HG03175 (cell line): ENCODE results near the gene ESYT2.
"Not testable (repeated sequence)": the region's sequence is repeated elsewhere in the genome, so short reads cannot be mapped to it uniquely, and the experiment has no call there.

Source experiments
- ATAC-seq: cut with Tn5 transposase; IDR thresholded peaks from one replicate; pipeline ENCODE4 v1.9.1; 2021; ENCODE audit warnings: mild to moderate bottlenecking, moderate library complexity; ENCODE audit not compliant: unreplicated experiment

ESYT2 gene

DNA sequence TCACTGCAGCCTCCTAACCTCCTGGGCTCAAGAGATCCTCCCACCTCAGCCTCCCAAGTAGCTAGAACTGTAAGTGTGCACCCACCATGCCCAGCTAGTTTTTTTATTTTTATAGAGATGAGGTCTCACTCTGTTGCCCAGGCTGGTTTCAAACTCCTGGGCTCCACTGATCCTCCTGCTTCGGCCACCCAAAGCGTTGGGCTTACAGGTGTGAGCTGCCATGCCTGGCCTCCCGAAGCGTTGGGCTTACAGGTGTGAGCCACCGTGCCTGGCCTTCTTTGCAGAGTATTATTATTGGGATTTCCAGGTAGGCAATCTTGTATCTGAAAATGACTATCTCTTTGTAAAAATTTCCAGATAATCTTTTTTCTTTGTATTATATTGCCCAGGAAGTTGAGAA is 101.6 kb downstream of the ESYT2 start:
- ATAC-seq: no peak

GRCh38 chr7:158726277-158726807 is 103.0 kb downstream of the ESYT2 start:
- no peak for ATAC-seq

GRCh38 chr7:158725506-158725800 is 103.9 kb downstream of the ESYT2 start:
- ATAC-seq: no peak

- no peak for ATAC-seq
Measured at GRCh38 chr7:158724658-158725505, 104.4 kb downstream of the ESYT2 start.

DNA sequence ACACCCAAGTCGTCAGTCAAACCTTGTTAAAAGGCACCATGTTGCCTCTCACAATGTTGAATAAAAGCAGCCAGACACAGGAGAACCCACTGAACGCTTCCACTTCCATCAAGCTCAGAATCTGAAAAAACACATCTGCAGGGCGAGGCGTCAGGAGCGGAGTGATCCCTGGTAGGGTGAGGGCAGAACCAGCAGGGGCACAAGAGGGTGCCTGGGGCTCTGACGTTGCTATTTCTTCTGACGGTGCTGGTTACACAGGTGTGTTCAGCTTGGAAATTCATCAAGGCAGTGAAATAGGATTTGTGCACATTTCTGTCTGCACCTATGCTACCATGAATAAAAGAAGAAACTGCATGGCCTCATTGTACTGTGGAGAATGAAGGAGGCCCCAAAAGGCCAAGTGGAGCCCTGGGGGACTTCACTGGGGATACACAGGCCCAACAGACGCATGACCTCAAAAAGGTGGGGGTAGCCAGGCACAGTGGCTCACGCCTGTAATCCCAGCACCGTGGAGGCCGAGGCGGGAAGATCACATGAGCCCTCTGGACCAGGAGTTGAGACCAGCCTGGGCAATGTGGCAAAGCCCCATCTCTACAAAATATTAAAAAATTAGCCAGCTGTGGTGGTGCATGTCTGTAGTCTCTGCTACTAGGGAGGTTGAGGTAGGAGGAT is 105.5 kb downstream of the ESYT2 start:
- ATAC-seq: no peak

DNA sequence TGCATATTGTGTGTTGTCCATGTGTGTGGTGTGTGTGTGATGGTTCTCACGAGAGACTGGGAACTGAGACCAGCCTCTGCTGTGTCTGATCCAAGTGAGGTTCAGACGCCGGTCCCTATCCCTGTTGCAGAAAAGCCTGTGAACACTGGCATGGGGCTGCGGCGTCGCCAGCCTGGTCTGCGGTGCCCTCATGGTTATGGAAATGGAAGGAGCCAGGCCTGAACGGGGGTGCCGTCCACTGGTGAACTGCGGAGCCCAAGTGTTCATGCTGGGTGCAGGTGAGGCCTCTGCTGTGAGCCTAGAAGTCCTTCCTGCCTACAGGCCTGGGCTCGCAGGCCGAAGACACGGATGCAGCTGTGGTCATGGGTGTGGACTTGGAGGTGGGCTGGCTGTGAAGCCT is 106.0 kb downstream of the ESYT2 start:
- ATAC-seq: no peak

DNA sequence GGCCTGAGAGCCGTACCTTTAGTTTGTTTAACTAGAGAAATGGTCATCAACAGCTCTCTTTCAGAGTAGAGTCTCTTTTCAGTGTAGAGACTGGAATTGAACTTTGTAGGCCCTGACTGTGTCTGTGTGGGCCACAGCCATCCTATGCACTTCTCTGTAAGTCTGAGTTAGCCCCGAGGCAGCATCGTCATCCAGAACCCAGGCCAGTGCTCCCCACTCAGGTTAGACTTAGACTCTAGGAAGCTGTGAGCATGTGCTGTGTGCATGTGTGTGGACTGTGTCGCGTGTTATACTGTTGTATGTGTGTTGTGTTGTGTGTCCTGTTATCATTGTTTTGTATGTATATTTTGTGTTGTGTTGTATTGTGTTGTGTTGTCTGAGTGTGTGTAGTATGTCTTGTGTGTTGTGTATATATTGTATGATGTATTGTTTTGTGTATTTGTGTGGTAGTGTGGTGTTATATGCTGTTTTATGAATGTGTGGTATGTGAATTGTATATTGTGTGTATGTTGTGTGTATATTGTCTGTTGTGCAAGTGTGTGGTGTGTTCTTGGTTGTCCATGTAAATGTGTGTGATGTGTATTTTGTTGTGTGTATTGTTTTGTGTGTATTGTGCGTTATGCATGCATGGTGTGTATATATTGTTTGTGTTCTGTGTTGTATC is 106.6 kb downstream of the ESYT2 start:
- ATAC-seq: no peak

DNA sequence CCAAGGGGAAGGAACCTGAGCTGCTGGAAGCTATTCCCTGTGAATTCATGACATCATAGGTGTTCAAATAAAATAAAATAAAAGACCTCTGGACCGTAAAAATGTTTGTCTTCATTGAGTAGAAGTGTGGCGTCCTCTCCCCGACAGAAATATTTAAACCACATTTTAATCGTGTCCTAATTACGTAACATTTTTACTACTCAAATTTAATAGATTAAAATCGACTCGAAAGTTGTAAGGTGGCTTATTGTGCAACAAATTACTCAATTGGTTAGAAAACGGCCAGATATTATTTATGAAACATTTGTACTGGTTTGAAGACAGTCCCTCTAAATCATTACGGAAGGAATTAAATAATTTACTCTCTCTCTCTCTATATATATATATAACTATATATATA is 109.2 kb downstream of the ESYT2 start:
- ATAC-seq: no peak

- no peak for ATAC-seq
Measured at GRCh38 chr7:158716802-158717201, 112.5 kb downstream of the ESYT2 start.

- ATAC-seq: peak; percentile 77
Measured at GRCh38 chr7:158710651-158711102, 118.6 kb downstream of the ESYT2 start.

DNA sequence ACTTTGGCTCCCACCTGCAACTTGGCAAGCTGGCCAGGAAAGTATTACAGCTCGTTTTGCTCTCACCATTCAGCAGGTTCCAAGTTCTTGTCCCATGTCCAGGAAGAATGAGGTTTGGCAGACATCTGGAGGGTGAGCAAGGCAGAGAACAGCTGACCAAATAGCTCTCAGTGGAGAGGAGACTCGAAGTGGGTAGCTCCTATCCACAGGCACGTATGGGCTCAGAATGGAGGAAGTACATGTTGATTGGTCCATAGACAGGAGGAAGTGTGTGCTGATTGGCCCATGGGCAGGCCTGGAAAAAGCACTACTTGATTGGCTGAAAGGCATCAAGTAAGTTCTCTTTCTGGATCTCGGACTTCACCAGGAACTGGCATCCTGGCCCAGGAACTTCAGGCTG is 121.7 kb downstream of the ESYT2 start:
- no peak for ATAC-seq

DNA sequence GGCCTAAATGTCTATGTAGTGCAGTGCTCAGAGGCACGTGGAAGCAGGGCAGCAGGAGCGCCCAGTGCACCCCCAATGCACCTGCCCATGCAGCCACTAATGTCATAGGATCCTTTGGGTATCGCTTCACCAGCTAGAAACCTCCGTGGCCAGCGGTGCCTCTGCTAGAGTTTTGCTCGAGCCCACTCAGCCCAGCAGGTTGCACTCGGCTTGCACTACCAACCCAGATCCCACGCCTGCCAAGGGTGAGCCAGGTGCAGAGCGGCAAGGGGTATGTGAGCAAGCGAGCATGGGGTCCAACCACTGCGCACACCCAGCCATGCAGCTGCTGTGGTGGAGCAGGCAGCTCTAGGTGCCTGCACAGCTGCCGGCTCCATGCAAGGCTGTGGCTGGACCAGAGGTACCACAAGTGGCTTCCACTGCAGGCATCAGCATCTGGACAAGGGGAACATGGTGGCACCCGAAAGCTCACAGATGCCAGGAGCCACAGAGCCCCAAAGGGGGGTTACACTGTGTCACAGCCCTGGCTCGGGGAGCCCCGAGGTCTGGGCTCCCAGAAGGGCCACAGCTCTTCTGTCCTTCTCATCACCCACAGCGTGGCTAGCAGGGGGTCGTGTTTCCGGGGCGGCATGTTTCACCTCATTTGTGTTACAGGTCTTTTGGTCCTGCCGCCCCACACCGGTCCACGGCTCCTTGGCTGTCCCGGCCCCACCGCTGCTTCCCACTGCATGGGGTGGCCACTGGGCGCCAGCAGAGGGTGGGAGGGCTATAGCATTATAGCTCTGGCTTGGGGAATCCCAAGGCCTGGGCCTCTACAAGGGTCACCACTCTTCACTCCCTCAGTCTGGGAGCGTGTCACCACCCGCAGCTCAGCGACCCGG is 122.4 kb downstream of the ESYT2 start:
- no peak for ATAC-seq

GRCh38 chr7:158706273-158706704 is 123.0 kb downstream of the ESYT2 start:
- no peak for ATAC-seq

- ATAC-seq: no peak
Measured at GRCh38 chr7:158705234-158705850, 124.0 kb downstream of the ESYT2 start.

GRCh38 chr7:158704524-158705233 is 124.6 kb downstream of the ESYT2 start, which contains the start of gene NCAPG2:
Gene NCAPG2, minus strand, starts transcription at chr7:158704804. Its CDS starts 2,905 bp downstream, at chr7:158701899.
- ATAC-seq: peak; percentile 97

DNA sequence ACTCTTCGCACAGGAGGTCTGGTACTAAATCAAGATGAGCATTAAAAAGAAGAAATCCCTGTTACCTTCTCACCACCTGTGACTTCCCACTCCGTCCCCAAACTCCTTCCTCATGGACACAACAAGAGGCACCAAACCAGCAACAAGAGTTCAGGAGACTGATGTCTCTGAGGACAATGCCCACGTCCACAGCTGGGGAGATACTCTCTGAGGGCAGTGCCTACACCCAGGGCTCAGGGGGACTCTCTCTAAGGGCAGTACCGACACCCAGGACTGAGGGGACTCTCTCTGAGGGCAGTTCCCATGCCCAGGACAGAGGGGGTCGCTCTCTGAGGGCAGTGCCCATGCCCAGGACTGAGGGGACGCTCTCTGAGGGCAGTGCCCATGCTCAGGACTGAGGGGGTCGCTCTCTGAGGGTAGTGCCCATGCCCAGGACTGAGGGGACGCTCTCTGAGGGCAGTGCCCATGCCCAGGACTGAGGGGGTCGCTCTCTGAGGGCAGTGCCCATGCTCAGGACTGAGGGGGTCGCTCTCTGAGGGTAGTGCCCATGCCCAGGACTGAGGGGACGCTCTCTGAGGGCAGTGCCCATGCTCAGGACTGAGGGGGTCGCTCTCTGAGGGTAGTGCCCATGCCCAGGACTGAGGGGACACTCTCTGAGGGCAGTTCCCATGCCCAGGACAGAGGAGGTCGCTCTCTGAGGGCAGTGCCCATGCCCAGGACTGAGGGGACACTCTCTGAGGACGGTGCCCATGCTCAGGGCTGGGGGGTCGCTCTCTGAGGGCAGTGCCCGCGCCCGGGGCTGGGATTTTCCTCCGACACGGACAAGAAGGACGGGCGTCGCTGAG is 125.4 kb downstream of the ESYT2 start:
- not testable (repeated sequence) for ATAC-seq

- no peak for ATAC-seq
Measured at GRCh38 chr7:158702944-158703343, 126.4 kb downstream of the ESYT2 start.

GRCh38 chr7:158702196-158702595 is 127.1 kb downstream of the ESYT2 start:
- ATAC-seq: no peak

- ATAC-seq: no peak
Measured at GRCh38 chr7:158700008-158700407, 129.3 kb downstream of the ESYT2 start.
